ENCODE results near the gene TUFT1. TPM values are rescaled to one million over a fixed set of nuclear protein-coding genes. Genes with fewer than 3 reads are reported as not detected.
"Not testable (repeated sequence)": the region's sequence is repeated elsewhere in the genome, so short reads cannot be mapped to it uniquely, and the experiment has no call there.

Gene TUFT1
- total RNA-seq, 1 donor from 2014 or later, result 7.0 TPM

DNA sequence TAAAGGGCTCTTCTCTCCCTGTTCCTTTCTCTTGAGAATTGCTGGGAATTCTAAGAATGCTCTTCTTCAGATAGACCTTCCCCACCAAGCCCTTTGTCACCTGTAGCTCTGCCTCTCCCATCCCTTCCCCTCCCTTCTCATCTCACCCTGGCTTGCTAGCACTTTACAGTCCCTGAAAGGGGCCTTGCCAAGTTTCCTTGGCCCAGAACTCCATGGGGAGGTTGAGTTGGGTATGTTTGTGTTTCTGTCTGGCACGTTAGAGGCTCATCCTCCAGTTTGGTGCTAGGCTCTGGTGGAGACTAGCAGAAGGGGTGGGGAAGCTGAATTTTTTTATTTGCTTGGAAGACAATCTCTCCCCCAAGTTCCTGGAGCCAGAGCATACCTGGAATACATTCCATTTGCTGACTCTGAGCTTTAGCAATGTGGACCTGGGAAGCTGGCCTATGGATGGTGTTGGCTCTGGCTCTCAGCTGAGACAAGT lies 24.0 kb upstream of the TUFT1 start:
- H3K4me3 Mint-ChIP-seq (ENCODE audit: unreplicated experiment), result no peak overlapping the region
- H3K27ac Mint-ChIP-seq (ENCODE audit: unreplicated experiment), result no peak overlapping the region
- peaks cover 8% of the 10 kb centered on the region for H3K4me1 Mint-ChIP-seq (ENCODE audit: low read depth, unreplicated experiment)
- no peak for DNase-seq
- TF ChIP-seq, protein P1, sequence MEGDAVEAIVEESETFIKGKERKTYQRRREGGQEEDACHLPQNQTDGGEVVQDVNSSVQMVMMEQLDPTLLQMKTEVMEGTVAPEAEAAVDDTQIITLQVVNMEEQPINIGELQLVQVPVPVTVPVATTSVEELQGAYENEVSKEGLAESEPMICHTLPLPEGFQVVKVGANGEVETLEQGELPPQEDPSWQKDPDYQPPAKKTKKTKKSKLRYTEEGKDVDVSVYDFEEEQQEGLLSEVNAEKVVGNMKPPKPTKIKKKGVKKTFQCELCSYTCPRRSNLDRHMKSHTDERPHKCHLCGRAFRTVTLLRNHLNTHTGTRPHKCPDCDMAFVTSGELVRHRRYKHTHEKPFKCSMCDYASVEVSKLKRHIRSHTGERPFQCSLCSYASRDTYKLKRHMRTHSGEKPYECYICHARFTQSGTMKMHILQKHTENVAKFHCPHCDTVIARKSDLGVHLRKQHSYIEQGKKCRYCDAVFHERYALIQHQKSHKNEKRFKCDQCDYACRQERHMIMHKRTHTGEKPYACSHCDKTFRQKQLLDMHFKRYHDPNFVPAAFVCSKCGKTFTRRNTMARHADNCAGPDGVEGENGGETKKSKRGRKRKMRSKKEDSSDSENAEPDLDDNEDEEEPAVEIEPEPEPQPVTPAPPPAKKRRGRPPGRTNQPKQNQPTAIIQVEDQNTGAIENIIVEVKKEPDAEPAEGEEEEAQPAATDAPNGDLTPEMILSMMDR (IDR thresholded peaks at IDR 0.05; ENCODE audit: partially characterized antibody, unreplicated experiment), result no peak
- no peaks in the 10 kb centered on the region for H3K9me3 Mint-ChIP-seq (ENCODE audit: unreplicated experiment)
- no peaks in the 10 kb centered on the region for H3K36me3 Mint-ChIP-seq (ENCODE audit: unreplicated experiment)
- peaks cover 13% of the 10 kb centered on the region for H3K27me3 Mint-ChIP-seq (ENCODE audit: unreplicated experiment)

DNA sequence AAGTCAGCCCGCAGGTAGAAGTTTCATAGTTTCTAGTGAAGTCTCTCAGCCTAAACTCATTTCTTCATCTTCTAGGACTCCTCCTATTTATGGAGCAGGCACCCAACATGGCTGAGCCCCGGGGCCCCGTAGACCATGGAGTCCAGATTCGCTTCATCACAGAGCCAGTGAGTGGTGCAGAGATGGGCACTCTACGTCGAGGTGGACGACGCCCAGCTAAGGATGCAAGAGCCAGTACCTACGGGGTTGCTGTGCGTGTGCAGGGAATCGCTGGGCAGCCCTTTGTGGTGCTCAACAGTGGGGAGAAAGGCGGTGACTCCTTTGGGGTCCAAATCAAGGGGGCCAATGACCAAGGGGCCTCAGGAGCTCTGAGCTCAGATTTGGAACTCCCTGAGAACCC lies 21.7 kb upstream of the TUFT1 start:
- no peak for DNase-seq
- Mint-ChIP-seq H3K27ac (ENCODE audit: unreplicated experiment) (no peak overlapping the region), H3K36me3 (ENCODE audit: unreplicated experiment) (no peaks in the 10 kb centered on the region)

DNA sequence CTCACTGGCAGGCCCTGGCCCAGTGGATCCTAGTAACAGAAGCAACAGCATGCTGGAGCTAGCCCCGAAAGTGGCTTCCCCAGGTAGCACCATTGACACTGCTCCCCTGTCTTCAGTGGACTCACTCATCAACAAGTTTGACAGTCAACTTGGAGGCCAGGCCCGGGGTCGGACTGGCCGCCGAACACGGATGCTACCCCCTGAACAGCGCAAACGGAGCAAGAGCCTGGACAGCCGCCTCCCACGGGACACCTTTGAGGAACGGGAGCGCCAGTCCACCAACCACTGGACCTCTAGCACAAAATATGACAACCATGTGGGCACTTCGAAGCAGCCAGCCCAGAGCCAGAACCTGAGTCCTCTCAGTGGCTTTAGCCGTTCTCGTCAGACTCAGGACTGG lies 21.2 kb upstream of the TUFT1 start:
- H3K4me3 Mint-ChIP-seq (ENCODE audit: unreplicated experiment), result no peak overlapping the region
- H3K27ac Mint-ChIP-seq (ENCODE audit: unreplicated experiment), result no peak overlapping the region
- no peak for DNase-seq
- H3K36me3 Mint-ChIP-seq (ENCODE audit: unreplicated experiment), result no peaks in the 10 kb centered on the region
- H3K4me1 Mint-ChIP-seq (ENCODE audit: low read depth, unreplicated experiment), result peaks cover 4% of the 10 kb centered on the region
- peaks cover 4% of the 10 kb centered on the region for H3K27me3 Mint-ChIP-seq (ENCODE audit: unreplicated experiment)
- H3K9me3 Mint-ChIP-seq (ENCODE audit: unreplicated experiment), result no peaks in the 10 kb centered on the region
- TF ChIP-seq, protein P1 (IDR thresholded peaks at IDR 0.05; ENCODE audit: partially characterized antibody, unreplicated experiment), result no peak

More for the DNA sequence above, 21.7 kb upstream of the TUFT1 start:
- peaks cover 7% of the 10 kb centered on the region for H3K27me3 Mint-ChIP-seq (ENCODE audit: unreplicated experiment)
- no peaks in the 10 kb centered on the region for H3K9me3 Mint-ChIP-seq (ENCODE audit: unreplicated experiment)
- H3K4me1 Mint-ChIP-seq (ENCODE audit: low read depth, unreplicated experiment), result peaks cover 7% of the 10 kb centered on the region
- TF ChIP-seq, protein P1 (IDR thresholded peaks at IDR 0.05; ENCODE audit: partially characterized antibody, unreplicated experiment), result no peak
- H3K4me3 Mint-ChIP-seq (ENCODE audit: unreplicated experiment), result no peak overlapping the region

DNA sequence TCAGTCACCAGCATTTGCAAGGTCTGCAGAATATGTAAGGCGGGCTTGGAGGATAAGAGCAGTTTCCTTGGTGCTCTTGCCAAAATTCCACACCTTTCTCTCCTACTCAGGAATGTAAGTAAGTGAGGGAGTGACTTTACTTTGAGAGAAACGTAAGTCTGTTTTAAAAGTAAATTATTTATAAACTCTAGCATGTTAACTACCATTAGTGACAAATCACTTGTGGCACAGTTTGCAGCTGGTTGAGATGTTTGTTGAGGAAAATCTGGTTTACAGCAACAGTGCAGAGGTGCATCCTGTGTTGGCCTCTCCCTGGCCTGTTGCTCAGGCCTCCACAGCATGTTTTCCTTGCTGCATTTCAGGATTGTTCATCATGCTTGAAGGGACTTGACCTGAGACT lies 20.4 kb upstream of the TUFT1 start:
- H3K4me1 Mint-ChIP-seq (ENCODE audit: low read depth, unreplicated experiment), result peaks cover 4% of the 10 kb centered on the region
- no peak overlapping the region for H3K27ac Mint-ChIP-seq (ENCODE audit: unreplicated experiment)
- H3K4me3 Mint-ChIP-seq (ENCODE audit: unreplicated experiment), result no peak overlapping the region
- H3K27me3 Mint-ChIP-seq (ENCODE audit: unreplicated experiment), result peaks cover 4% of the 10 kb centered on the region
- TF ChIP-seq, protein P1 (IDR thresholded peaks at IDR 0.05; ENCODE audit: partially characterized antibody, unreplicated experiment), result no peak
- DNase-seq, result no peak
- no peaks in the 10 kb centered on the region for H3K36me3 Mint-ChIP-seq (ENCODE audit: unreplicated experiment)
- no peaks in the 10 kb centered on the region for H3K9me3 Mint-ChIP-seq (ENCODE audit: unreplicated experiment)

DNA sequence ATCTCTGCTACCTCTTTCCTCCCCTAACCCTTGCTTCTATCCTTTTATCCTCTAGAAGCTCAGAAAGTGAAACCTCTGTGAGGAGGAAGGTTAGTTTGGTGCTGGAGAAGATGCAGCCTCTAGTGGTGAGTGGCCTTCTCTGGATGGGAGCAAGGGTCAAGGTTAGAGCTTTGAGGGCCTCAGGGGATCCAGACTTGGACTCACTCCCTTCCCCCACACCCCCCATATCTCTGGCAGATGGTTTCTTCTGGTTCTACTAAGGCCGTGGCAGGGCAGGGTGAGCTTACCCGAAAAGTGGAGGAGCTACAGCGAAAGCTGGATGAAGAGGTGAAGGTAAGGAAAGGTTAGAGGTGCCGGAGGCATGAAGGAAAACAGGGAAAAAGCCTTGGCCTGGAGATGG lies 19.8 kb upstream of the TUFT1 start:
- TF ChIP-seq, protein P1 (IDR thresholded peaks at IDR 0.05; ENCODE audit: partially characterized antibody, unreplicated experiment), result no peak
- Mint-ChIP-seq H3K36me3 (ENCODE audit: unreplicated experiment) (no peaks in the 10 kb centered on the region), H3K27ac (ENCODE audit: unreplicated experiment) (no peak overlapping the region), H3K4me3 (ENCODE audit: unreplicated experiment) (no peak overlapping the region), H3K27me3 (ENCODE audit: unreplicated experiment) (peaks cover 4% of the 10 kb centered on the region), H3K9me3 (ENCODE audit: unreplicated experiment) (no peaks in the 10 kb centered on the region), H3K4me1 (ENCODE audit: low read depth, unreplicated experiment) (peaks cover 4% of the 10 kb centered on the region)
- no peak for DNase-seq

DNA sequence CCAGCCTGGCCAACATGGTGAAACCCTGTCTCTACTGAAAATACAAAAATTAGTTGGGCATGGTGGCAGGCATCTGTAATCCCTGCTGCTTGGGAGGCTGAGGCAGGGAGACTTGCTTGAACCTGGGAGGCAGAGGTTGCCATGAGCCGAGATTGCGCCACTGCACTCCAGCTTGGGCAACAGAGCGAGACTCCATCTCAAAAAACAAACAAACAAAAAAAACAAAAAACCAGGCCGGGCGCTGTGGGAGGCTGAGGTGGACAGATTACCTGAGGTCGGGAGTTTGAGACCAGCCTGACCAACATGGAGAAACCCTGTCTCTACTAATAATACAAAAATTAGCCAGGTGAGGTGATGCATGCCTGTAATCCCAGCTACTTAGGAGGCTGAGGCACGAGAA lies 17.7 kb upstream of the TUFT1 start:
- H3K9me3 Mint-ChIP-seq (ENCODE audit: unreplicated experiment); H3K27ac Mint-ChIP-seq (ENCODE audit: unreplicated experiment); DNase-seq; H3K4me1 Mint-ChIP-seq (ENCODE audit: low read depth, unreplicated experiment); H3K27me3 Mint-ChIP-seq (ENCODE audit: unreplicated experiment); H3K4me3 Mint-ChIP-seq (ENCODE audit: unreplicated experiment); H3K36me3 Mint-ChIP-seq (ENCODE audit: unreplicated experiment): not testable (repeated sequence)

Measured in glutamatergic neuron (in vitro differentiated cells).